ENCODE results near the gene HIF3A. TPM values are rescaled to one million over a fixed set of nuclear protein-coding genes. Genes with fewer than 3 reads are reported as not detected.

Gene HIF3A
- total RNA-seq, 1 donor from 2014 or later: 79.3 TPM

DNA sequence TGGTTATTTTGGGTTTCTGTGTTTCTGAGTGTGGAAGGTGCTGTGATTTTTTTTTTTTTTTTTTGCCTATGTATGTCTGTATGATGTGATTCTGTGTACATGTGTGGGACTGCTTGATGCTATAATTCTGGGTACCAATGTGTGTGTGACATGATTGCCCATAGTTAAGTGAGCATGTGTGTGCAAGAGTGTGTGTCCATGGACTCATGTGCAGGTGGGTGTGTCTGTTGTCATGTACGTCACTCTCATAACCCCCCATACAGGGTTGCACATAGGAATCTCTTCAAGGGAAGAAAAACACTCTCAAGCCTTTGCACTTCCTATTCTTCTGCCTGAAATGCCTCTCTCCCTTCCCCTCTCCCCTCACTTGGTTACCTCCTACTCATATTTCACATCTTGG is 47.5 kb downstream of the HIF3A start:
- Histone ChIP-seq H3K27me3 (ENCODE audit: control insufficient read depth in 3 of 3, insufficient read depth in 3 of 3, low read length in 3 of 3) (peaks cover 0 to 3% (median 0%) of the 10 kb centered on the region in 3 donors), H3K27ac (ENCODE audit: low read depth, low read length) (no peak overlapping the region), H3K4me1 (ENCODE audit: control insufficient read depth in 3 of 3, insufficient read depth in 3 of 3, low read length in 3 of 3) (peaks cover 17 to 28% (median 23%) of the 10 kb centered on the region in 3 donors), H3K9ac (ENCODE audit: low read depth in 1 of 3, low read length in 3 of 3) (no peak overlapping the region), H3K4me3 (ENCODE audit: low read length in 3 of 3) (no peak overlapping the region), H3K9me3 (ENCODE audit: control insufficient read depth in 3 of 3, low read length in 3 of 3) (no peaks in the 10 kb centered on the region), H3K36me3 (ENCODE audit: control insufficient read depth in 3 of 3, insufficient read depth in 3 of 3, low read length in 3 of 3) (peaks cover 0 to 2% (median 2%) of the 10 kb centered on the region in 3 donors)

DNA sequence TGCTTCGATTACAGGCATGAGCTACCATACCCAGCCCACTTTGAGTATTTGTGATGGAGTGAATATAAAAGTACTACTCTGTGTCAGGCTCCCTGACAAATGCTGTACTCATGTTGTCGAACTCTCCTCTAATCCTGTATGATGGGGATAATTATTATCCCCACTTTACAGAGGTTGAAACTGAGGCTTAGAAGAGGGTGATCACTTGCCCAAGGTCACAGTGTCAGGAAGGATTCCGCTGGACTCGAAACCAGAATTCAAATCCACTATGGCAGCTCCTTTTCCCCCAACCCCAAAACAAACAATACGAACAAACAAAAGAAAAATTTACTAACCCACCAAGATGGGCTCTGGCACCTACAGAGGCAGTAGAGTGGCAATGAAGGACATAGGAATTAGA is 48.3 kb downstream of the HIF3A start:
- Histone ChIP-seq H3K4me3 (ENCODE audit: low read length in 3 of 3) (no peak overlapping the region), H3K9me3 (ENCODE audit: control insufficient read depth in 3 of 3, low read length in 3 of 3) (no peaks in the 10 kb centered on the region), H3K9ac (ENCODE audit: low read depth in 1 of 3, low read length in 3 of 3) (no peak overlapping the region), H3K36me3 (ENCODE audit: control insufficient read depth in 3 of 3, insufficient read depth in 3 of 3, low read length in 3 of 3) (peaks cover 0 to 2% (median under 1%) of the 10 kb centered on the region in 3 donors), H3K4me1 (ENCODE audit: control insufficient read depth in 3 of 3, insufficient read depth in 3 of 3, low read length in 3 of 3) (peaks cover 24 to 36% (median 30%) of the 10 kb centered on the region in 3 donors), H3K27ac (ENCODE audit: low read depth, low read length) (no peak overlapping the region), H3K27me3 (ENCODE audit: control insufficient read depth in 3 of 3, insufficient read depth in 3 of 3, low read length in 3 of 3) (peaks cover 0 to 3% (median 0%) of the 10 kb centered on the region in 3 donors)

DNA sequence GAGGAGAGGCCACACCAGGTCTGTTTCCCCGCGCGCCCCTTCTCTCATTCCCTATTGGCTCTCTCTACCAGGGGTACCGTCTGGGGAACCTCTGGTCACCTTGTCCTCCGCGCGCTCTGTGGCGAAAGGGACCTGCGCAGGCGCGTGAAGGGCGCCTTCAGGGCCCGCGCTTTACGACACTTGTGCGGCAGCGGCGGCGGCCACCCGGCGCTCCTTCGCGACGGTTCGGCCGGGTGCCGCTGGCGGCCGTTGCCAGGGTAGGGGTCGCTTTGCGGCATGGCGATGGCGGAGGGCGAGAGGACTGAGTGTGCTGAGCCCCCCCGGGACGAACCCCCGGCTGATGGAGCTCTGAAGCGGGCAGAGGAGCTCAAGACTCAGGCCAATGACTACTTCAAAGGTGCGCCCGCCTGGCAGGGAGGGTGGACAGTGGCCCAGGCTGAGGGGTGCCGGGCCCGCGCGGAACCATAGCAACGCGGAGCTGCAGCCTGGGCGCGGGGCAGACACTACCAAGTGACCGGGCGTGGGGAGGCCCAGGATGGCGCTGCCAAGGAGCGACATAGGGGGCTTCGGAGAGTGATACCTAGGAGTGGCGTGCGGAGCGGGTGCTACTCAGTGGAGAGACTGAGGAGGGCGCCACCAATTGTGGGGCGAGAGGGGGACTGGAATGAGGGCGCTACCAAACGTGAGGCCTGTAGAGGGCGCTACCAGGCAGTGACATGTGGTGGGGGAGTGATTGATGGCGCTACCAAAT is 50.2 kb downstream of the HIF3A start, which contains the start of gene PPP5C:
TSS of gene PPP5C (plus strand) at position 267 of the 751 bp plus-strand sequence. CDS start at position 277, 10 bp downstream.
- Histone ChIP-seq H3K27ac (ENCODE audit: low read depth, low read length) (peak within 1 kb of the TSS; percentile 76), H3K9me3 (ENCODE audit: control insufficient read depth in 3 of 3, low read length in 3 of 3) (no peaks in the 10 kb centered on the region), H3K36me3 (ENCODE audit: control insufficient read depth in 3 of 3, insufficient read depth in 3 of 3, low read length in 3 of 3) (peaks cover 0 to 2% (median 2%) of the 10 kb centered on the region in 3 donors), H3K9ac (ENCODE audit: low read depth in 1 of 3, low read length in 3 of 3) (peak within 1 kb of the TSS; percentile 94 to 95 (median 95)), H3K4me3 (ENCODE audit: low read length in 3 of 3) (peak within 1 kb of the TSS; percentile 92 to 97 (median 96)), H3K27me3 (ENCODE audit: control insufficient read depth in 3 of 3, insufficient read depth in 3 of 3, low read length in 3 of 3) (peaks cover 0 to 3% (median 0%) of the 10 kb centered on the region in 3 donors), H3K4me1 (ENCODE audit: control insufficient read depth in 3 of 3, insufficient read depth in 3 of 3, low read length in 3 of 3) (peaks cover 43 to 54% (median 45%) of the 10 kb centered on the region in 3 donors)

DNA sequence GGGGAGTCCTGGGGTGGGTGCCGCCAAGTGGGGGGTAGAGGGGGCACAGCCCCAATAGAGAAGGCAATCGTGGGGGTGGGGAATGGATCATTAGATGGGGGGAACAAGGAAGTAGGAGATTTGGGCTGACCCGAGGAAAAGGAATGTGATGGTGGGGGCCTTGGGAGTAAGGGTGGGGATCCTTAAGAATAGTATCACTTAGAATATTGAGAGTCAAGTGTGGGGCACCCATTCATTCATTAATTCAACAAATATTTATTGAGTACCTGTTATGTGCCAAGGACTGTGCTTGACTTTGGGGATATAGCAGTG is 50.7 kb downstream of the HIF3A start:
- Histone ChIP-seq H3K9ac (ENCODE audit: low read depth in 1 of 3, low read length in 3 of 3) (peak overlapping the region; percentile 94 to 95 (median 95)), H3K27me3 (ENCODE audit: control insufficient read depth in 3 of 3, insufficient read depth in 3 of 3, low read length in 3 of 3) (peaks cover 0 to 3% (median 0%) of the 10 kb centered on the region in 3 donors), H3K27ac (ENCODE audit: low read depth, low read length) (peak overlapping the region; percentile 76), H3K36me3 (ENCODE audit: control insufficient read depth in 3 of 3, insufficient read depth in 3 of 3, low read length in 3 of 3) (peaks cover 0 to 4% (median 4%) of the 10 kb centered on the region in 3 donors), H3K9me3 (ENCODE audit: control insufficient read depth in 3 of 3, low read length in 3 of 3) (no peaks in the 10 kb centered on the region), H3K4me1 (ENCODE audit: control insufficient read depth in 3 of 3, insufficient read depth in 3 of 3, low read length in 3 of 3) (peaks cover 46 to 57% (median 47%) of the 10 kb centered on the region in 3 donors), H3K4me3 (ENCODE audit: low read length in 3 of 3) (peak overlapping the region; percentile 92 to 97 (median 96))

DNA sequence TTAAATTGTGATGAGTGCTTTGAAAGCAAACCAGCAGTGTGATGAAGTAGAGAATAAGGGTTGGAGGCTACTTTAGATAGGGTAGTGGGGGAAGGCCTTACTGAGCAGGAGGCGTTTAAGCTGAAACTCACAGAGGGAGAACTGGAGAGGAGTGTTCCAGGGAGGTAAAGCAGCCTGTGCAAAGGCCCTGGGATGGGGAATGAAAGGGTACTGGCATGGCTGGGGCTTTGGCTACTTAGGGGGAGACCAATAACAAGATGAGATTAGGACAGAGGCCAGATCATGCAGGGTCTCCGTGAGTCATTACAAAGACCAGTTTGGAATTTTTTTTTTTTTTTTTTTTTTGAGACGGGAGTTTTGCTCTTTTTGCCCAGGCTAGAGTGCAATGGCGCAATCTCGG is 51.1 kb downstream of the HIF3A start:
- peak overlapping the region; percentile 76 for H3K27ac ChIP-seq (ENCODE audit: low read depth, low read length)
- peak overlapping the region in 1 of 3 donors; percentile 95 for H3K9ac ChIP-seq (ENCODE audit: low read depth in 1 of 3, low read length in 3 of 3)
- peak overlapping the region in 1 of 3 donors; percentile 97 for H3K4me3 ChIP-seq (ENCODE audit: low read length in 3 of 3)
- peaks cover 47 to 57% (median 47%) of the 10 kb centered on the region in 3 donors for H3K4me1 ChIP-seq (ENCODE audit: control insufficient read depth in 3 of 3, insufficient read depth in 3 of 3, low read length in 3 of 3)
- H3K36me3 ChIP-seq (ENCODE audit: control insufficient read depth in 3 of 3, insufficient read depth in 3 of 3, low read length in 3 of 3): peaks cover 1 to 5% (median 4%) of the 10 kb centered on the region in 3 donors
- H3K9me3 ChIP-seq (ENCODE audit: control insufficient read depth in 3 of 3, low read length in 3 of 3): no peaks in the 10 kb centered on the region
- H3K27me3 ChIP-seq (ENCODE audit: control insufficient read depth in 3 of 3, insufficient read depth in 3 of 3, low read length in 3 of 3): peaks cover 0 to under 1% (median 0%) of the 10 kb centered on the region in 3 donors

DNA sequence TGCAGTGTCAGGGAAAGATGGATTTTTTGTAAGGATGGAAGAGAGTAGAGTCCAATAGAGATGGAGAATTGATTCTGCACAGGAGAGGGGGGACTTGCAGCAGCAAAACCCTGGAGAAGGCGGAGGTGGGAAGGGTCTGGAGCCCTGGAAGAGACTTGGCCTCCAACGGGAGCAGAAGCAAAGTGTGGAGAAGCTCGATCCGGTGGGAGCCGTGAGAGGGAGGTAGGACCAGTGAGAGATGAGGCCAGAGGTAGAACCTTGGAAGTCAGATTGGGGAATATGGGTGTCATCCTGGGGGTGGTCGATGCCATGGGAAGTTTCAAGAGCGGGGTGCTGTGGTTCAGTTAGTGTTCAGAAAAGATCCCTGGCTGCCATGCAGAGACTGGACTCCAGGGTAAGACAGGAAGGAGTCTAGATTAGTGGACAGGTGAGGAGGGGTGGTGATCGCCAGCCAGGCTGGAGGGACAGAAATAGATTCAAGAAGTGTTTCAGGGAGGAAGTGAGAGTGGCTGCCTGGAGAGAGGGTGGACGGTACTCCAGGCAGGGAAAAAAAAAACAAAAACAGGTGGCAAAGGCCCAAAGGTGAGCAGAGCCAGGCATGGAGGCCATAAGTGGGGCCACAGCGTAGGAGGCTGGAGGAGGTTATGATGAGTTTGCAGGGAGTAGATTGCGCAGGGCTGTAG is 52.6 kb downstream of the HIF3A start:
- Histone ChIP-seq H3K4me1 (ENCODE audit: control insufficient read depth in 3 of 3, insufficient read depth in 3 of 3, low read length in 3 of 3) (peaks cover 47 to 57% (median 54%) of the 10 kb centered on the region in 3 donors), H3K9ac (ENCODE audit: low read depth in 1 of 3, low read length in 3 of 3) (peak overlapping the region in 2 of 3 donors; percentile 38 to 57), H3K27ac (ENCODE audit: low read depth, low read length) (no peak overlapping the region), H3K9me3 (ENCODE audit: control insufficient read depth in 3 of 3, low read length in 3 of 3) (no peaks in the 10 kb centered on the region), H3K27me3 (ENCODE audit: control insufficient read depth in 3 of 3, insufficient read depth in 3 of 3, low read length in 3 of 3) (no peaks in the 10 kb centered on the region), H3K4me3 (ENCODE audit: low read length in 3 of 3) (no peak overlapping the region), H3K36me3 (ENCODE audit: control insufficient read depth in 3 of 3, insufficient read depth in 3 of 3, low read length in 3 of 3) (peaks cover 14 to 18% (median 17%) of the 10 kb centered on the region in 3 donors)

DNA sequence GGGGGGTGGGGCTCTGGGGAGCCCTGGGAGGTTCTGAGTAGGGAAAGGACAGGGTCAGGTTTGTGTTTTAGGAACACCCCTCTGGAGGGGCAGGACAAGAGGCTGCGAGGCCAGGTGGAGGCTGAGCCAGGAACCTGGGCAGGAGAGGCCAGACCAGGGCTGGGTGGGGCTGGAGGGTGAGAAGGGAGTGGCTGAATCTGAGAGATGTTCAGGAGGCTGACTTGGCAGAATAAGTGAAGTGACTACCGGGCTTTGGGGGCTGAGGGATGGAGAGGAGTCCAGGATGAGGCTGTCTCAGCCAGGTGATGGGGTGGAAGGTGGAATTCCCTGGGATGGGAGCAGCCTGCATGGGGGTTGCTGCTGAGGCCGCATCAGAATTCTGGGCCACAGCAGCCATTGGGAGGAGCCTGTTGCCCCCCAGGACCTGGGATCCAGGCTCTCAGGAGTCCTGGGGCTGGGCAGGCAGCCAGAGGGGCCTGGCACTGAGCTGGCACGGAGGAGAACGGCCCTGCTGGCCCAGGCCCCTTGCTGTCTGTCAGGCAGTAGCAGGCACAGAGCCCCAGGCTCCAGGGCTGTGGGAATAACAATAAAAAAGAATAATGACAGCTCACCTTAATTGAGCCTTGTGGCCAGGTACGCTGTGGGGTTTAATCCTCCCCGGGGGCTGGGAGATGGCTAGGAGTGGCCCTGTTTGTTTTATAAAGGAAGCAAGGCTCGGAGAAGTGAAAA is 53.4 kb downstream of the HIF3A start:
- H3K4me1 ChIP-seq (ENCODE audit: control insufficient read depth in 3 of 3, insufficient read depth in 3 of 3, low read length in 3 of 3): peaks cover 47 to 57% (median 54%) of the 10 kb centered on the region in 3 donors
- H3K9ac ChIP-seq (ENCODE audit: low read depth in 1 of 3, low read length in 3 of 3): peak overlapping the region; percentile 45 to 62 (median 53)
- H3K9me3 ChIP-seq (ENCODE audit: control insufficient read depth in 3 of 3, low read length in 3 of 3): no peaks in the 10 kb centered on the region
- peaks cover 22 to 25% (median 24%) of the 10 kb centered on the region in 3 donors for H3K36me3 ChIP-seq (ENCODE audit: control insufficient read depth in 3 of 3, insufficient read depth in 3 of 3, low read length in 3 of 3)
- H3K27ac ChIP-seq (ENCODE audit: low read depth, low read length): peak overlapping the region; percentile 59
- no peak overlapping the region for H3K4me3 ChIP-seq (ENCODE audit: low read length in 3 of 3)
- no peaks in the 10 kb centered on the region for H3K27me3 ChIP-seq (ENCODE audit: control insufficient read depth in 3 of 3, insufficient read depth in 3 of 3, low read length in 3 of 3)

DNA sequence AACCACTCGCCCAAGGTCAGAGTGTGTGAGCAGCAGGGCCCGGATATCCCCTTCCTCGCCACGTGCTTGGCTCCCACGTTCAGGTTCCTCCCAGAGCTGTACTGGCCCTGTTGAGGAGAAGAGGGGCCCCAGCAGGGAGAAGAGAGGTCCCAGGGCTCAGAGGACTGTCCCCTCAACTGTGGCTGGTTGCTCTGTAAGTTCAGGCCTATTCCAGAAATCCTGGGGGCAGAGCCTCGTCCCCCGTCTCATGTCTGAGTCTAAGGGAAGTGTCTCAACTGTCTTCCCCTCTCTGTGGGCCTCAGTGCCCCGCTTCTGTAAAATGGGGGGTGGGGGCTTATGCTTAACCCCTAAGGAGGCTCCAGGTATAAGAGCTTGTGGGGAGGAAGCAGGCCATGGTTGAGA is 53.9 kb downstream of the HIF3A start:
- H3K4me3 ChIP-seq (ENCODE audit: low read length in 3 of 3): peak overlapping the region in 1 of 3 donors; percentile 31
- peaks cover 47 to 57% (median 54%) of the 10 kb centered on the region in 3 donors for H3K4me1 ChIP-seq (ENCODE audit: control insufficient read depth in 3 of 3, insufficient read depth in 3 of 3, low read length in 3 of 3)
- H3K27me3 ChIP-seq (ENCODE audit: control insufficient read depth in 3 of 3, insufficient read depth in 3 of 3, low read length in 3 of 3): no peaks in the 10 kb centered on the region
- H3K9me3 ChIP-seq (ENCODE audit: control insufficient read depth in 3 of 3, low read length in 3 of 3): no peaks in the 10 kb centered on the region
- peaks cover 23 to 27% (median 26%) of the 10 kb centered on the region in 3 donors for H3K36me3 ChIP-seq (ENCODE audit: control insufficient read depth in 3 of 3, insufficient read depth in 3 of 3, low read length in 3 of 3)
- peak overlapping the region; percentile 45 to 62 (median 53) for H3K9ac ChIP-seq (ENCODE audit: low read depth in 1 of 3, low read length in 3 of 3)
- H3K27ac ChIP-seq (ENCODE audit: low read depth, low read length): peak overlapping the region; percentile 59

DNA sequence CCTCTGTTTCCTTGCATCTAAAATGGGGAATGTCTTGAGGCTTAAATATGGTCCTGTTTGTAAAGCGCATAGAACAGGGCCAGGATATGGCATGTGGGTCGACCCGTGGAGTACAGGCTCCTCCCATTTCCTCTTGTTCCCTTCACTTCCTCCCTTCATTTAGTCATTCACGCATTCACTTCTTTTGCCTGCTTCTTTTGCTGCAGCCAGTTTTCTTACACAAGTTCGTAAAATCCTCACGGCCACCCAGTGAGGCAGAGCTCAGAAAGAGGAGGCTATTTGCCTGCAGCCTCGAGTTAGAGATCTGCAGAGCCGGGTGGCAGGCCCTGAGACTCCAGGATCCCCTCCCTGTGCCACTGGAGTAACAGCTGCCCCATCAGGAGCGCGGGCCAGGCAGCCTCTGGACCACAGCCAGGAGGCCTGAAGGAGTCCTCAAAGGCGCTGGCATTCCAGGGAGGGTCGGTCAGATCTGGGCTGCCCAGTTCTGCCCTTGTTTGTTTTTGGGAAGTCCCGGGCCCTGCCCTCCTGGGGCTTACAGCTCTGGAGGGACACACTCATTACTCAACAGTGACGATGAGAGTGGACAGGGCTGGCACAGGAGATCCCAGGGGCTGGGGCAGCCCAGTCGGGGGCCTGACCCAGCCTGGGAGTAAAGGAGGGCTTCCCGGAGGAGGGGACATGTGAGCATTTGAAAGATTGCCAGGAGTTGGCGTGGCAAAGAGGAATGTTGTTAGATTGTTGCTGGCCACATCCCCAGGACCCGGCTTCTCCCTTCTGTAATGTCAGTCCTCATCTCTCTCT is 54.6 kb downstream of the HIF3A start:
- Histone ChIP-seq H3K36me3 (ENCODE audit: control insufficient read depth in 3 of 3, insufficient read depth in 3 of 3, low read length in 3 of 3) (peaks cover 26 to 30% (median 29%) of the 10 kb centered on the region in 3 donors), H3K4me1 (ENCODE audit: control insufficient read depth in 3 of 3, insufficient read depth in 3 of 3, low read length in 3 of 3) (peaks cover 44 to 56% (median 52%) of the 10 kb centered on the region in 3 donors), H3K27ac (ENCODE audit: low read depth, low read length) (no peak overlapping the region), H3K9me3 (ENCODE audit: control insufficient read depth in 3 of 3, low read length in 3 of 3) (no peaks in the 10 kb centered on the region), H3K4me3 (ENCODE audit: low read length in 3 of 3) (no peak overlapping the region), H3K27me3 (ENCODE audit: control insufficient read depth in 3 of 3, insufficient read depth in 3 of 3, low read length in 3 of 3) (no peaks in the 10 kb centered on the region), H3K9ac (ENCODE audit: low read depth in 1 of 3, low read length in 3 of 3) (peak overlapping the region in 1 of 3 donors; percentile 62)
